ENCODE results near the gene ZCWPW1.

GRCh38 chr7:100358027-100358856, 70.3 kb downstream of the ZCWPW1 start, which contains the start of gene PILRB:
- no peak for TF ChIP-seq POLR2A (IDR thresholded peaks at IDR 0.05)
- TF ChIP-seq CTCF (IDR thresholded peaks at IDR 0.05) = no peak
